GM19452 (cell line): Measurements from ENCODE around the gene DUSP8.

ENCODE experiments used
- ATAC-seq: cut with Tn5 transposase; IDR thresholded peaks from one replicate; pipeline ENCODE4 v1.9.1; 2021; ENCODE audit not compliant: unreplicated experiment

Gene DUSP8

DNA sequence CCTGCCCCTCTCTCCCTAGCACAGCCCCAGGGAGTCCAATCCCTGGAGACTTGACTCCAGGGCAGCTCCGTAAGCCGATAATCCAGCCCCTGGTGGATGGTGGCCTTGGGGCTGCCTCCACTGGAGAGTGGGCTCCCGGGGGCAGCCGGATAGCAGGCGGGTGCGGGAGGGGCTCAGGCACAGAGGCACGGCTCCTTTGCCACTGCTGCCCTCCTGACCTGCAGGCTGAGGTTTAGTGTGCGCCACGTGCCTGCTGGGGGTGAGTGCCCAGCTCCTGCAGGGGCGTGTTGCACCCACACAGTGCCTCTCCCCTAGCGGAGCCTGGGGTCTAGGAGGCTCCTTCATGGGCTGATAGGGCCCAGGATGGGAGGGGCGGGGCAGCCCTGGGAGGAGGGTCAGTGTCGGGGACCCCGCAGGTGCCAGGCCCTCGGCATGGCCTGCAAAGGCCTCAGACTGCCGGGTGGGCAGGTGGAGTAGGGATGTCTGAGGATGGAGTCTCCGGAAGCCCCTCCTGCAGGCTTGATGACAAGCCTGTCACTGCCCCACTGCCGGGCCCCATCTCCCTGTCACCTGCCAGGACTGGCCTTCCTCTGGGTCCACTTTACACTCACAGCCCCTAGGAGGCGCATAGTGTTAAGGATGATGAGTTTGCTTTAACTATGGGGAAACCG, 5.6 kb downstream of the DUSP8 start:
- ATAC-seq: no peak

DNA sequence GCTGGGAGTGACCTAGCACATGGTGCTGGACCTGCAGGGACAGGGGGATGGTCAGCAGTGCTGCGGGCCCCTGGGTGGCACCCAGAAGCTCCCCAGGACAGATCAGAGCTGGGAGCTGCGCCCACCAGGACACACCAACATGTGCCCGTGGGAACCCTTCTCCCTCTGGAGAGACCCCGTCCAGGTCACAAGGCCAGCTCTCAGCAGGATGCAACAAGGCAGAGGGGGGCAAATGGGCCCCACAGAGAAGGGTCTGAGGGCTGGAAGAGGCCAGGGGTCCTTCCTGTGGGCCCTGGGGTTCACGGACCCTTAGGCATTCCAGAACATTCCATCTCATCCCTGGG, 6.2 kb downstream of the DUSP8 start:
- ATAC-seq: no peak

DNA sequence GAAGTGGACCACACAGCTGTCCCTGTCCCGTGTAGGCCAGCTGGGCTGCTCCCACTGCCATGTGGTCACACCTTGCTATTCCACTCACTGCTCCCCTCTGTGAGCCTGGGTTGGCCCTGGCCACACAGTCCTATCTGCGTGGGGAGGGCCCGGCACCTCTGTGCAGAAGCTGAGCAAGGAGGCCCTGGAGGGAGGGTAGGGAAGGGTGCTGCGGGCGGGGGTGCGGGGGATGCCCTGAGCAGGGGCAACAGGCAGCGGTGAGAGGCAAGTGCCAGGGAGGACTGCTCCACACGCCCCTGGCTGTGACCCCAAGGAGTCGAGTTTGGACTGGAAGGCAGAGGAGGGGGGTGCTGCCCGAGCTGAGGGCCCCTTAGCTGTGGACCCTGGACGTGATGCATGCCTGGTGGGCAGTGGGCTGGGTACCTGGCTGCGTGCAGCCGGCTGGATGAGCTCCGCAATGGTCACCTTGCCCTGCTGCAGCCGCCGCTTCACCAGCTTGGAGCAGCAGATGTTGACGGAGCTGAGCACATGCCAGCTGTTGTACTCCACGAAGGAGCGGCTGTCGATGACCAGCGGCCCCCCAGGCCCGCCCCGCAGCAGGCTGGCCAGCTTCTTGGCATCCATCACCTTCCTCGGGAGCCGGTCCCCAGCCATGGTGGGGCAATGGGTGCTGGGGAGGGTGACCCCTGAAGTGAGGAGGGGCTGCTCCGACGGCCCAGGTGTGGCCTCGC, 6.7 kb downstream of the DUSP8 start:
- no peak for ATAC-seq

DNA sequence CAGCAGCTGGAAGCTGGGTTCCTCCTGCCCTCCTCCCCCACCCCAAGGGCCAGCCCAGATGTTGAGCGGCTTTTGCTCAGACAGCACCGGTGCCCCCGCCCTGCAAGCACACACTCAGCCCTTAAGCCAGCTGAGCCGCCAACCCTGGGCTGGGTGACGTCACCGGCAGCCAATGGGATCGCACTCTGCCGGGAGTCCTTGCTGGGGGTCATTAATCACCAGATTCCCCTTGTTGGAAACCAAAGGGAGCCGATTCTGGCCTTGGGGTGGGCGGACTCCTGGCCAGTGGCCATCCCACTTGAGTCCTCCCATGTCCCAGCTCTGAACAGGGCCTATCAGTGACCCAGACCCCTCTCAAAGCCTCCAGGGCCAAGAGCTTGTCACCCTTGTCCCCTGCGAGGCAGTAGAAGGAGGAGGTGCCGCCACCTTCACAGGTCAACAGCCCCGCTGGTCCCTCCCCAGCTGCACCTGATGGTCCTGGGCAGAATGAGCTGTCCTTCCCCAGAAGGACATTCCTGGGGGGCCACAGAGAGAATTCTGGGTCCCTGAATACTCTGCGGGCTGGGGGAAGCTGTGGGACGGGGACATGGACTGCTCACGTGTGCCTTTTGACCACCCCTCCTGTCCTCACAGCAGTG, 7.4 kb downstream of the DUSP8 start:
- ATAC-seq: no peak

DNA sequence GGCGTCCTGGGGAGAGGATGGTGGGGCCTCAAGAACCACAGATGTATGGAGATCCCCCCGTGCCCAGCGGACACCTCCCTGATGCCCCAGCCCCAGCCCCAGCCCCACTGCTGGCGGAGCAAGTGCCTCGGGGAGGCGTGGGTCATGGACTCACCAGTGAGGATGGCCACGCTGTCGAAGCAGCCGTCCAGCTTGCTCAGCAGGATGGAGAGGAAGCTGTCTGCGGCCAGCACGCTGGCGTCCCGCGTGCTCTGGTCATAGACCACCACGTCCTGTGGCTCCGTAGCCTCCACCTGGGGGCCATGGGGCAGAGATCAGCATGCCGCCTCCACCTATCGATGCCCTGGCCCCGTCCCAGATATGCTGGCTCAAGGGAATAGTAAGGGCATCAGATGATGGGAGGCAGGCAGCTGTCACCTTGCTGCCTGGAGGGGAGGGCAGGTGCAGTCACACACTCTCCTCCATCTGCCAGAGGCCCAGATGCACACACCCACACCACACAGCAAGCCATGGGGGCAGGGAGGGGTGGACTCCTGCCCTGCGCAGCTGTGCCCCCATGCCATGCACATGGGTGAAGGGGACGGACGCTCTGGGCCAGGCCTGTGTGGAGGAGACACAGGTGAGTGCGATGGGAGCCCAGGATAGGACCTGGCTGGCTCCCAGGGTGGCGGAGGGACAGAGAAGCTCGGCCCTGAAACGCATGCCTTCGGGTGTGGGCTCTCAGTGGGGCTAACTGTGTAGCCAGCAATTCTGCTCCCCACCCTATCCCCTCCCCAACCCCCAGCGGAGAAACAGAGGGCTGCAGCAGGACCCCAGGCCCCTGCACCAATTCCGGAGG, 8.2 kb downstream of the DUSP8 start:
- no peak for ATAC-seq

DNA sequence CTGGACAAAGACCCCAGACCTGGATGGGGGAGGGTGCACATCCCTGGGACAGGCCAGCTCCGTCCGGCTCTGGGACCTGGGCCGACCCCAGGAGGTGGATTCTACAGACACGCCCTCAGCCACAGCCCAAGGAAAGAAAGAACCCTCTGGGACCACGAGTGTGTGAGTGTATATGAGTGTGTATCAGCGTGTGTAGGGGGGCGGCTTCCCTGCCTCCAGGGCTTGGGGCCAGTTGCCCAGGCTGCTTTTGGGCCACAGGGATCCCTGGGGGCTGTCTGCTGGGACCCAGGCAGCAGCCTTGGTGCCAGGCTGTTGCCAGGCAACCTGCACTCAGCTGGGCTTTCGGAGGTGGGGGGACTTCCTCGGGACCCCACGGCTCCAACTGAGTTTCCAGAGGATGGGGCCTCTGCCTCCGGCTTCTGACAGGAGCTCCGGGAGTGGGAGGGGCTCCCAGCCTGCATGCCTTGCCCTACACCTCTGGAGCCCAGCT, 8.9 kb downstream of the DUSP8 start:
- no peak for ATAC-seq

DNA sequence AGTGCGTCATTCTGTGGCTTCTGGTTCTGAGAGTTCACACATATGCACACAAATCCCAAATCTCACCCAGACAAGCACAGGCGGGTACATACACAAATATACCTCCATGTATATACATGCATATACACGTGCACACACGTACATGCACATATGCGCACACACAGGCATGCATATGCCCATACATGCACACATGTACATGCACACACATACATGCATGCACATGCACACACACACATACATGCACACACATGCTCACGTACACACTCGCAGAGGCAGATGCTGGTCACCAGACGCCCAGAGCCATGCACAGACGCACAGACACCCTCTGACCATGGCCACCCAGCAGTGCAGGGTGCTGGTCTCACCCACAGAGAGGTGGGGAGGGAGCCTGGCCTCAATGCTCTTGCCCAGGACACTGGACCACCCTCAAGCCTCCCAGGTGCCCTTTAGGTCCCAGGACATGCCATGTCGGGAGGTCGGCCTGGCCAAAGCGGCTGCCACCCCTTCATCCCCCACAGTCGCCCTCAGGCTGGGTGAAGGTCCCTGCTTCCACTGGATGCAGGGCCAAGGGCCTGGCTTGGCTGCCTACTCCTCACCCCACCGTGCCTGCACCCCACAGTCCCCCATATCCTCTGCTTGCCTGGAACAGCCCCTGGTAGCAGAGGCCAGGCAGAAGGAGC, 9.5 kb downstream of the DUSP8 start:
- no peak for ATAC-seq

DNA sequence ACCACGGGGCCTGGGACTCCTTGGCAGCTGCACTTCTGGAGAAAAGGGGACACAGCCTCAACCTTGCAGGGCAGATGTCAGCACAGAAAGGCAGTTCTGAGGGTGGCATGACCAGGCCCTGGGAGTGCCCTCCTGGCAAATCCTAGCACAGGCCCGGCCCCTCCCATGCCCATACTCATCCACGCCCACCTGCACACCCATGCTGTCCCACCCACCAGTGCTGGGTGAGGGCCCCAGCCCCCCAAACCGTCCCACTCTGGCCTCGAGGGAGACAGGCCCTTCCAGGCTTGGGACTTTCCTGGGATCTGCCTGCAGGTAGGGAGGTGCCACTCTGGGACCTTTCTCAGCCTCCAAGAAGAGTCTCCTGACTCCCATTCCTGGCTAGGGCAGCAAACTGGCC, 10.1 kb downstream of the DUSP8 start:
- ATAC-seq: no peak

DNA sequence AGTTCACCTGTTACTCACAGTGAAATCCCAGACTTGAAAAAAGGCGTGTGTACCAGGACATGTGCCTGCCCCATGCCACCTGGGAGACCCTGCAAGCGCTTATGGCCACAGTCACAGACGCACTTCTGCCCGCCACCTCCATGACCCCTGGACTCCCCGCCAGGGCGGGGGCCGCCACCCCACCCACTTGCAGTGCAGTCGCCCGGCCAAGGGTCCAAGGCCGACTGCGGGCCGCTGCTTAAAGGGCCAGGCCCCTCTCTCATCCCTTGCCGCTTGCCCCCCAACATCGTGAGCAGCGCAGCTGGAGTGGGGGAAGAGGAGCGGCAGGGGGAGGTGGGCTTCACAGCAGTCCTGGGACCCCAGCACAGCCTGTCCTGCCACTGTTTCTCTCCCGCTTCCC, 10.8 kb downstream of the DUSP8 start:
- no peak for ATAC-seq

DNA sequence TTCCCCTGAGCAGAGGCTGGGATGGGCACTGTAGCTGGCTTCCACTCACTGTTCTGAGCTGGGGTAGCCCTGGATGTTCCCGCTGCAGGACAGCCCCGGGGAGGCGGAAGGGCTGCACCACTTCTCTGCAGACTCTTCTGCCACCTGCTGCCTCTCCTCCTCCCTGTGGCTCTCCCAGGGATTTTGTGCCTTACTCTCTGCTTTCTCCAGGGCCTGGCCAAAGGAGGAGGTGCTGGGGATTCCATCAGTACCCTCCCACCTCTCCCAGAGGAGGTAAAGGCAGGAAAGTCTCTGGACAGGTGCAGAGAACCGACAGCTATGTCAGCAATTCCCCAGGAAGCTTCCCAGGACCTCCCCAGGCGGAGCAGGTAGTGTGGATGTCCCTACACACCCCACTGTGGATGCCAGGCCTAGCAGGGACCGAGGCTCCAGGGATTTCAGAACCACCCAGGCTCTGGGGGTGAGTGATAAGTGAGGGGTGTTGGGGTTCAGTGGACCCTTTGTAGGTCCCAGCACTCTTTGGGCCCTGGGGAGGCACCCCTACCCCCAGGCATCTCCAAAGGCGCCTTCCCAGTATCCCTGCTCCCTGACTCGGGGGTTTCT, 11.3 kb downstream of the DUSP8 start:
- no peak for ATAC-seq

DNA sequence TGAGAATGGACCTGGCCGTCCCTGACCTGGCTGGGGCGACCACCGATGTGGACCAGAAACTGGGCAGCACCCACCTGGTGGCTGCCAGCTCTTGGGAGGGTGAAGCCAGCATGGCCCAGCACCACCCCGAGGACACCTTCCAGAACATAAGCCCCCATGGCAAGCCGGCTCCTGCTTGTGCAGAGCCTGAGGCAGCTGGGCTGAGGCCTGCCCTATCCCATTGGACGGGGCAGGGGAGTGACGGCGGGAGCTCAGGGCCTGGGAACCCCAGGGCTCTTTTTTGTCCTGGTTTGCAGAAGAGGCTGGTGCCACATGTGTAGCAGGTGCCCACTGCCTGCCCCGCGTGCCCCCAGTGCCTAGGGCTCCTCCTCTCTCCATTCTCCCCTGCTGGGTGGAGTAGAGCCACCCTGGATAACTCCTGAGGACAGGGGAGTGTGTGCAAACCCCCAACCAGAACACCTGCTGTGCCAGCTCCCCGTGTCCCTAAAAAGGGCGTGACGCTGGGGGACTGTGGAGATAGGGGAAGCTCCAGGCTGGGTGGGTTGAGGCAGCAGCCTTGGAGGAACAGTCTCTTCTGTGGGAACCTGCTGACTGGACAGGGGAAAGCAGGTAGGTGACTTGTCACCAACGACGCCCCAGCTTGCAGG, 11.9 kb downstream of the DUSP8 start:
- no peak for ATAC-seq

DNA sequence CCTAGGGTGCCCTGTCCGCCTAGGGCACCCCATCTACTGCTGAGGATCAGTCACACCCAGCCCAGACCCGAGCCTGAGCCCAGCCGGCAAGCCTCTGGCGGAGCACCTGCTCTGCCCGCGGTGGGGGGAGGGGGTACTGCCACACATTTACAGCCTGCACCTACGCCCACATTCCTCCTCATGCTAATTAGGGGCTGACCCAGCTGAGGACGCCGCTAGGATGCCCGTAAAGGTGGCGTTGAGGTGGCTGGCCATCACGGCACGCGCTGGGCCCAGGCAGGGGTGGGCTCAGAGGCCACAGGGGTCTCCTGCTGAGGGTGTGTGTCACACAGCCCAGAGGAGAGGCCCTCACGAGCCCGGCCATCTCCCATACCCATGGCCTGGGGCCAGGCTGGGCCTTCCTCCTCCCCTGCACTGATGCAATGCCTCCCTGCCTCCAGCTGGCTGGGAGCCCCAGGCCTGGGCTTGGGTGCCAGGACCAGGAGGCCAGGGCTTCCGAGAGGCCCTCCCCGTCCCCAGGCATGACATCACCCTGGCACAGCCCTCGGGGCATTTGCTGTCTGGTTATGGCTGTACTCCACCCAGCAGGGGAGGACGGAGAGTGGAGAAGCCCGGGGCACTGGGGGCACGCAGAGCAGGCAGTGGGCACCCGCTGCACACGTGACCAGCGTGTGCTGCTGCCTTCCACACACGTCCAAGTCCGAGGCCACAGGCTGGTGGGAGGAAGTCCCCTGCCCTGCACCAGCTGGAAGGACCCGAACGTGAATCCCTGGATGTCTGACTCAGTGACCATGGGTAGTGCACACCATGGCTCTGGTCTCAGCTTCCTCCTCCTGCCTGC, 12.7 kb downstream of the DUSP8 start:
- ATAC-seq: no peak

DNA sequence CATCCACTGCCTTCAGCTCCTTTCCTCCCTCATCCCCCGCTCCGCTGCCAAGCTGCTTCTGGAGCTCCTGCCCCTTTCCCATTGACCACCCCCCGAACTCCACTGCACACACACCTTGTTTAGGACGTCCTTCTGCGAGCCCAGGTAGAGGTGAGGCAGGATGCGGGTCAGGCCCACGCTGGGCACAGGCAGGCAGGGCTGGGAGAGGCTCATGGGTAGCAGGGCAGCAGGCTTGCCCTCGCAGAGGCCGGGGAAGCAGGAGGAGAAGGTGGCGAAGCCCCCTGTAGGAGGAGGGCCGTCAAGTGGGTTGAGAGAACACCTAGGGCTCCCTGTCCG, 13.3 kb downstream of the DUSP8 start:
- no peak for ATAC-seq

DNA sequence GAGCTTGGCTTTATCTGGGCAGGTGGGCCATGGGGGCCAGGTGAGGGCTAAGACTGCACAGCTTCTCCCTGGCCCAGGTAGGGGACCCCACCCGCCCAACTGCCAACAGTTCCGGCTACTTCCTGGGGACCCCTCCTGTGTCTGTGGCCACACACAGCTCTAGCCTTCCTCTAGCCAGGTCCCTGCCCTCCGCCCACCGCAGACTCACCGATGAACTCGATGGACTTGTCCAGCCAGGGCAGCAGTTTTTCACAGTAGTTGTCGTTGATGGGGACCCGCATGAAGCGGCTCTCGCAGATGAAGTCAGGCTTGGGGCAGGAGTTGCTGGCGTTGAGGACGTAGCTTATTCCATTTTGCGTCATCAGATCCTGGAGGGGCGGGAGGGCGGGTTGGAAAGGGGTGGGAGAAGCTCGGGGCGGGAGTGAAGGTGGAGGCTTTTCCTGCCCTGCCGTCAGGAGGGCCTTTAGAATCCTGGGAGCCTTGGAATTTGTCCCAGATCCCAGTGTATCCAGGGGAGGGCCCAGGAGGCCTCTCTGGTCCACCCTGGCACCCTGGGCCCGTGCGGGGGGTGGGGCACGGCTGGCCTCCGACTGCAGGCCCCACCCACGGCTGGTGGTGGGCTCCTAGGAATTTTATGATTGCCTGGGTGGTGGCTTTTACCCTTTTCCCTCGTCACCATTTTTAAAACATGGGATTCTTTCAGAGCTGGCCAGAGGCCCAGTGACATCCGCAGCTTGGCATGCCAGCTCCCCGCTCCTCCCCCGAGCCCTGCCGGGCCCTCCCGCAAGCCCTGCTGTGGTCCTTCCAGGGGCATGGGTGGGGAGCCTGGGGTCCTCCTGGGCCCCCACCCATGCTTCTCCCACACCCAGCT, 13.9 kb downstream of the DUSP8 start:
- no peak for ATAC-seq

DNA sequence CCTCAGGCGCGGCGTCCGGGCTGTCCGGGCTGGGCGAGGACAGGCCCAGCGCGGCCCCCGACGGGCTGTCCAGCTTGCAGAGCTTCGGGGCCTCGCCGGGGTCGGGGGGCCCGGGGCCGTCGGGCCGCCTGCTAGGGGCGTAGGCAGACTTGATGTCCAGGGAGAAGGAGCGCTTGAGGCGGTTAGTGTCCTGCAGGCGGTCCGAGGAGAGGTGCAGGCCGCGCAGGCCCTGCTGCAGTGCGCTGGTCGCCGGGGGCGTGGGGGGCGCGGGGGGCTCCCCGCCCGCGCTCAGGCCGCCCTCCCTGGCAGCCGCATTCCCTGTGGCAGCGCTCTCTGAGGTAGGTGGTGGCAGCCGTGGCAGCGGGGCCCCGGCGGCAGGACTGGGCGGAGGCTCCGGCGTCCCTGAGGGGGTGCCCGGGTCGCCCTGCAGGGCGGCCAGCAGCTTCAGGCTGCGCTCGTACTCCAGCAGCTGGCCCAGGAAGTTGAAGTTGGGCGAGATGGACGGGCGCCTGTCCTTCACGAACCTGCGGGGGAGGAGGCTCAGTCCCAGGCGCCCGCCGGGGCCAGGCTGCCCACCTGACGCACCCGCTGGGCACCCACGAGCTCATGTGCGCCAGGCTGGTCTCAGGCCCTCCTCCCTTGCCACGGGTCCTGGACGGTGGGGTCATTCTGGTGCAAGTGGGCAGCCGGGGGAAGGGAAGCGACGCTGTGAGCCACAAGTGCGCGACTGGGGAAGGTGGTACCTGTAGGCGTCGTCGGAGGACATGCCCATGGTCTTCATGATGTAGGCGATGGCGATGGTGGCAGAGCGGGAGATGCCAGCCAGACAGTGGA, 14.8 kb downstream of the DUSP8 start:
- ATAC-seq: no peak

DNA sequence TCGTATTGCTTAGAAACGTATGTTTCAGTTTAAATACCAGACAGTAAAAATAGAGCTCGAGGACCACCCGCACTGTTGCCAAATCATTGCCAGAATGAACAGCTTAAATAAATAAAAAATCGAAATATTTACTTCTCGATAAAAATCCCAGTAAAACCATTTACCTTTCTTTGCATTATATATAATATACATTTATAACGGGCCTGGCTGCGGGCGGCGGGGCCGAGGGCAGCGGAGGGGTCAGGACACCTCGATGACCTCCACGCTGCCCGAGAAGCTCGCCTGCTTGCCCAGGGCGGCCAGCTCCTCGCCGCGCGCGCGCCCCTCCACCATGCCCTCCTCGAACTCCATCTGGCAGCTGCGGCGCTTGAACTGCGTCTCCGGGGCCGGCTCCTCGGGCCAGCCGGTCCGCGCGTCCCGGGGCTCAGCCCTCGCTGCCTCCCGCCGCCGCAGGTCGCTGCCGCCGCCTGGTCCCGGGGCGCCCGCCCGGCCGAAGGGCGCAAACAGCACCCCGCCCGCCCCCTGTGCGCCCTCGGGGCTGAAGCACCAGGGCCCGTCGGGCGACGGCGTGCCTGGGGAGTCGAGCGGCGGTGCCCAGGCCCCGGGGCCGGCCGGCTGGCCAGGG, 15.7 kb downstream of the DUSP8 start:
- ATAC-seq: no peak

DNA sequence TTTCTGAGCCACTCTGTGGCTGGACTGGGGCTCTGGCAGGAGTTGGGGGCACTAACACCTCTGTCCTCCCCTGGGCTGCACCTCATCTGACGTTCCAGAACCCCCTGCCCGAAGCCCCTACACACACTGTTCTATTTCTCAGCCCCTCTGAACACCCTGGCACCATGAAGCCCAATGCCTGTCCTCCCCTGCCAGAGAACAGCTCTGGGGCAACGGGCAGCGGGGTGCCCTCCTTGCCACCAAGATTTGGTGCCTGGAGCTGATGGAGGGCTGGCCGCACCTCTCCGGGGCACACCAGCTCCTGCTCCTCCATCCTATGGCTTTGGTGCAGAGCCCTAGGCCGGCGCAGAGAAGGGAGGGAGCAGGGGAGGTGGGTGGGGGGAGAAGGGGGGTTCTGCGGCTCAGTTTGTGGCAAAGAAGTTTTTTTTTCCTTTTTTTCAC, 16.3 kb downstream of the DUSP8 start:
- no peak for ATAC-seq
